Uterus (tissue), 2 donors: ENCODE results near the gene AARS1.

Experiments used
- POLR2A ChIP-seq, 2 donors: fragments of 450-650 bp; IDR thresholded peaks; one replicate each; pipeline ENCODE4 v1.6.1; 2016; ENCODE audit warnings: antibody characterized with exemption in 2 of 2, mild to moderate bottlenecking in 1 of 2, moderate library complexity in 1 of 2
- TF ChIP-seq, protein P1 (sequence below), 4 experiments: fragments of 200-600 bp in 2 of 4; fragments of 450-650 bp in 2 of 4; sonication (generic) in 2 of 4; IDR thresholded peaks; one replicate each; pipeline ENCODE4 v1.5.1; 2016 to 2019; ENCODE audit warnings: antibody characterized with exemption in 4 of 4, mild to moderate bottlenecking in 2 of 4, moderate library complexity in 1 of 4

DNA sequence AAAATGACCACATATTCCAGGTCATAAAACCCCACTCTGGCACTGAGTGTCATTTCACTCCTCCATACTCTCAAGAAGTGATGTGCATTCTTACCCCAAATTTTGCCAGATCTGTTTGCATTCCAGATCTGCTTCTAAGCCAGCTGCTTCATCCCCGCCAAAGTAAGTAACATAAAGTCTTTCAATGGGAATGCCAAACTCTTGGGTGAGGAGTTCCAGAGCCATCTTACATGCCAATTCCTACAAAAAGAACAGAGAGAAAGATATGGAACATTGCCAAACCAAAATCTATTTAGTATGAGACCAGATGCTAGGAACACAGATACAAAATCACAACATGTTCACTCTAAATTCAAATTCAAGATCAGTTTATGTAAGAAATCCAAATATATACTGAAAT lies 12.9 kb downstream of the AARS1 start:
- no peak for TF ChIP-seq POLR2A (IDR thresholded peaks at IDR 0.05)
- TF ChIP-seq, protein P1, sequence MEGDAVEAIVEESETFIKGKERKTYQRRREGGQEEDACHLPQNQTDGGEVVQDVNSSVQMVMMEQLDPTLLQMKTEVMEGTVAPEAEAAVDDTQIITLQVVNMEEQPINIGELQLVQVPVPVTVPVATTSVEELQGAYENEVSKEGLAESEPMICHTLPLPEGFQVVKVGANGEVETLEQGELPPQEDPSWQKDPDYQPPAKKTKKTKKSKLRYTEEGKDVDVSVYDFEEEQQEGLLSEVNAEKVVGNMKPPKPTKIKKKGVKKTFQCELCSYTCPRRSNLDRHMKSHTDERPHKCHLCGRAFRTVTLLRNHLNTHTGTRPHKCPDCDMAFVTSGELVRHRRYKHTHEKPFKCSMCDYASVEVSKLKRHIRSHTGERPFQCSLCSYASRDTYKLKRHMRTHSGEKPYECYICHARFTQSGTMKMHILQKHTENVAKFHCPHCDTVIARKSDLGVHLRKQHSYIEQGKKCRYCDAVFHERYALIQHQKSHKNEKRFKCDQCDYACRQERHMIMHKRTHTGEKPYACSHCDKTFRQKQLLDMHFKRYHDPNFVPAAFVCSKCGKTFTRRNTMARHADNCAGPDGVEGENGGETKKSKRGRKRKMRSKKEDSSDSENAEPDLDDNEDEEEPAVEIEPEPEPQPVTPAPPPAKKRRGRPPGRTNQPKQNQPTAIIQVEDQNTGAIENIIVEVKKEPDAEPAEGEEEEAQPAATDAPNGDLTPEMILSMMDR (IDR thresholded peaks at IDR 0.05) = no peak
